ENCODE results near the gene PPIC.
"Not testable (repeated sequence)": the region's sequence is repeated elsewhere in the genome, so short reads cannot be mapped to it uniquely, and the experiment has no call there.

Gene PPIC

GRCh38 chr5:123012321-123012720, 24.2 kb downstream of the PPIC start:
- DNase-seq (ENCODE audit: low read depth in 2 of 2) = peak; percentile 48 to 50

- DNase-seq (ENCODE audit: low read depth in 2 of 2) = no peak
These were observed 28.8 kb downstream of the PPIC start for GRCh38 chr5:123007754-123008153.

- DNase-seq (ENCODE audit: low read depth in 2 of 2) = no peak
These were observed 29.3 kb downstream of the PPIC start for GRCh38 chr5:123007182-123007581.

- no peak for DNase-seq (ENCODE audit: low read depth in 2 of 2)
These were observed 34.7 kb downstream of the PPIC start for GRCh38 chr5:123001808-123002207.

GRCh38 chr5:123000731-123001130, 35.8 kb downstream of the PPIC start:
- DNase-seq (ENCODE audit: low read depth in 2 of 2) = no peak

GRCh38 chr5:122999947-123000563, 36.5 kb downstream of the PPIC start:
- no peak for DNase-seq (ENCODE audit: low read depth in 2 of 2)

- no peak for DNase-seq (ENCODE audit: low read depth in 2 of 2)
These were observed 39.2 kb downstream of the PPIC start for GRCh38 chr5:122997294-122997693.

GRCh38 chr5:122996091-122996490, 40.4 kb downstream of the PPIC start:
- no peak for DNase-seq (ENCODE audit: low read depth in 2 of 2)

- DNase-seq (ENCODE audit: low read depth in 2 of 2) = no peak
These were observed 50.4 kb downstream of the PPIC start for GRCh38 chr5:122985954-122986721.

- DNase-seq (ENCODE audit: low read depth in 2 of 2) = no peak
These were observed 51.4 kb downstream of the PPIC start for GRCh38 chr5:122985006-122985700.

- no peak for DNase-seq (ENCODE audit: low read depth in 2 of 2)
These were observed 52.1 kb downstream of the PPIC start for GRCh38 chr5:122984425-122984824.

GRCh38 chr5:122982376-122982775, 54.1 kb downstream of the PPIC start:
- DNase-seq (ENCODE audit: low read depth in 2 of 2) = no peak

- no peak for DNase-seq (ENCODE audit: low read depth in 2 of 2)
These were observed 54.7 kb downstream of the PPIC start for GRCh38 chr5:122981846-122982245.

- DNase-seq (ENCODE audit: low read depth in 2 of 2) = no peak
These were observed 57.8 kb downstream of the PPIC start for GRCh38 chr5:122978644-122979297.

GRCh38 chr5:122978068-122978467, 58.5 kb downstream of the PPIC start:
- DNase-seq (ENCODE audit: low read depth in 2 of 2) = no peak

- no peak for DNase-seq (ENCODE audit: low read depth in 2 of 2)
These were observed 59.2 kb downstream of the PPIC start for GRCh38 chr5:122977319-122977718.

GRCh38 chr5:122974251-122974650, 62.3 kb downstream of the PPIC start:
- DNase-seq (ENCODE audit: low read depth in 2 of 2) = not testable (repeated sequence)

- not testable (repeated sequence) for DNase-seq (ENCODE audit: low read depth in 2 of 2)
These were observed 62.8 kb downstream of the PPIC start for GRCh38 chr5:122973759-122974158.
